GM21390 (cell line): ENCODE results near the gene TYMP.

Experiments used
- ATAC-seq: cut with Tn5 transposase; IDR thresholded peaks from one replicate; pipeline ENCODE4 v1.9.1; 2021; ENCODE audit not compliant: unreplicated experiment

Gene TYMP

DNA sequence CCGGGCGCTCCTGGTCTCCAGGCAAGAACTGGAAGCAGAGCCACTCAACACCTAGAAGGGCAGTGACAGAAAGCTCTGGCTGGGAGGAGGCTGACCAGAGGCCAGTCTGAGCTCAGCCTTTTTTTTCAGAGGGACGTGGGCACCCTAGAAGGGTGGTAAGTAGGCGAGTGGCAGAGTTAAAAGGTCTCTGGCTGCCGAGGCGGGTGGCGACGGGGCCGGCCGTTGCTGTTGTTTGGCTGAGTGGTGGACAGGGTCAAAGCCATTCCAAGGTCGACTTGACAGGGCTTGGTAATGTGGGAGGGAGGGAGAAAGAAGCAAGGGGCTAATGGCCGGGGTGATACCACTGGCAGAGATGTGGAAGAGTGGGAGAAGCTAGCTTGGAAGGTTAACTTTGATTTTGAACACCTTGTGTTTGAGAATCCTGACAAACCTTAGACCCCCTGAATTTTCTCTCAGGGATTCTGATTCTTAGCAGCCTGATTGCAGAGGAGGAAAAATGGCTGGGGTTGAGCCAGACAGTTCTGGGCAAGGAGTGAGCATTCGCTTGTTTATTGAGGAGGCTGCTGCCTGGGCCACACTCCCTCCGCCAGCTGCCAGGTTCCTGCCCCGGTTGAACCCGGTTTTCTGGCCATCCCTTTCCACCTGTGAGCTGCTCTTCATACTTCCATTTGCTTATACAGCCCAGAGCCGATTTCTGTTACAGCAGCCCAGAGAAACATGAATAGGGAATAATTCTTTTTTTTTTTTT lies 33.8 kb upstream of the TYMP start:
- ATAC-seq: no peak

- peak; percentile 74 for ATAC-seq
Observed at GRCh38 chr22:50562523-50563412, 33.0 kb upstream of the TYMP start, which contains the start of gene SYCE3. SYCE3 (minus strand) TSS chr22:50562919; CDS start chr22:50556405, 6,514 bp downstream.

DNA sequence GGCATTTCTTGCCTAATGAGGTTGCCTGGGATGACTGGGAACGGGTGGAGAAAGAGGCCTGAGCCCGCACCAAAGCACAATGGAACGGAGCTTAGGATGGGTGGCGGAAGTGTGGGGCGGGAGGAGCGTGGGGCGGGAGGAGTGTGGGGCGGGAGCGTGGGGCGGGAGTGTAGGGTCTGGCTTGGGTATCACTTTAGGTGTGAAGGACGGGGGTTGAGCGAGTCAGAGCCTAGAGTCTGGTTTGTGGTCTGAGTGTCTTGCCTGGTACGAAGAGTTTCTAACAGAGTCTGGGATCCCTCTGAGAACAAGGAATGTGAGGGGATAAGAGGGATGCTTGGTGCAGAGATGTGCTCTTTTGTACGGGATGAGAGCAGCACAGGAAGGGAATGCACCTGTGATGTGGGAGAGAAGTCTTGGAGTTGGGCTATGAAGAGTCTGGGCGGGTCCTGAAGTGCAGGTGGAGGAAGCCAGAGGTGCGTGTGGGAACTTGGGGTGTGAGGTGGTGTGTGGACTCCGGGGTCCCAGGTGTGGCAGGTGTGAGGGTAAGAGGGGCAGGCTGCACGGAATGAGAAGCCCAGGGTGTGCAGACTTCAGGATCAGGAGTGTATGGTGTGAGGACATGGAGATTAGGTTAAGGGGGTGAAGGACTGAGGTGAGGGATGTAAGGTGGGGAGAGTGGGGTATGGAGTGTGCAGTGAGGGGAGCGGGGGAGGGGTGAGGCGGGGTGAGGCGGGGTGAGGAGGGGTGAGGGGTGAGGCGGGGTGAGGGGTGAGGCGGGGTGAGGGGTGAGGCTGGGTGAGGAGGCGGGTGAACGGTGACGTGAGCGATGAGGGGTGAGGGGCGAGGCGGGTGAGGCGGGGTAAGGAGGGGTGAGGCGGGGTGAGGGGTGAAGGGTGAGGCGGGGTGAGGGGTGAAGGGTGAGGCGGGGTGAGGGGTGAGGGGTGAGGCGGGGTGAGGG lies 31.9 kb upstream of the TYMP start:
- no peak for ATAC-seq

GRCh38 chr22:50560034-50560433 lies 30.2 kb upstream of the TYMP start:
- ATAC-seq: no peak

GRCh38 chr22:50556703-50557102 lies 26.9 kb upstream of the TYMP start:
- ATAC-seq: no peak

DNA sequence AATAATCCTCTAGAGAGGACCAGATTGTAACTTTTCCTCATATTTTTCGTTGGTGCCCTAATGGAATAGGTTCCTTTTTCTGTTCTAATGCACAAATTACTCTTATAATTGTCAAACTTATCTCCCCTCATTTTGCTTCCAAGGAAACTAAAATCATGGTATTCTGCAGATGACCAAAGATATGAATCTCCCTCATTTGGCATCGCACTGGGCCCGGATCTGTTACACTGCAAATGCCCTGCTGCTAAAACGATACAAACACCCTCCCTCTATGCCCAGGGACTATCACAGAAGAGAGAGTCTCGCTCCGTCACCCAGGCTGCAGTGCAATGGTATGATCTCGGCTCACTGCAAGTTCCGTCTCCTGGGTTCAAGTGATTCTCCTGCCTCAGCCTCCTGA lies 23.5 kb upstream of the TYMP start:
- ATAC-seq: no peak

- ATAC-seq: no peak
Observed at GRCh38 chr22:50551160-50551752, 21.4 kb upstream of the TYMP start.

- ATAC-seq: no peak
Observed at GRCh38 chr22:50550395-50550794, 20.6 kb upstream of the TYMP start.

- no peak for ATAC-seq
Observed at GRCh38 chr22:50548921-50549790, 19.3 kb upstream of the TYMP start.

- no peak for ATAC-seq
Observed at GRCh38 chr22:50548040-50548920, 18.5 kb upstream of the TYMP start.

DNA sequence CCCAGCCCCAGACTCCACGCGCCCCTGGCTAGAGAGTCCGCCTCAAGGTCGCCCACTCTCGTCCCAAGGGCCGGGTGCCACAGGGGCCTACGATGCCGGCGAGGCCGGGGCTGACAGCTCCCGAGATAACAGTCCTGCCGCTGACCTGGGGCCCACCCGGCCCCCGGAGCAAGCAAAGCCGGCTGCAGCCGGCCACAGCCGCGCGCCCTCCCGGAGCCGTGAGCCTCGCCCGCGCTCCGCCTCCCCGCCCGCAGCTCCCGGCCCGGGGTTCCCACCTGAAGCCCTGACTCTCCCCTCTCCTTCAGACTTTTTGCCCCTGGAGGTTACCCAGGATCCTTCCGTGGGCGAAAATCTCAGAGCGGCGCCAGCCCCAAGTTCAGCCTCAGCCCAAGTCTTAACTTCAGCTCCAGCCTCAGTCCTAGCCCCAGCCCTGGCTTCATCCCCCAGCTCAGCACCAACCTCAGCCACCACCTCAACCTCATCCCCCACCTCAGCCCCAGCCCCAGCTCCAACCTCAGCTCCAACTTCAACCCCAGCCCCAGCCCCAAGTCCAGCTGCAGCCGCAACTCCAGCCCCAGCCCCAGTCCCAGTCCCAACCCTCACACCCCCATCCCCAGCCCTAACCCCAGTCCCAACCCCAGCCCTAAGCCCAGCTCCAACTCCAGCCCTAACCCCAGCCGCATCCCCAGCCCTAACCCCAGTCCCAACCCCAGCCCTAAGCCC lies 17.6 kb upstream of the TYMP start:
- ATAC-seq: no peak

DNA sequence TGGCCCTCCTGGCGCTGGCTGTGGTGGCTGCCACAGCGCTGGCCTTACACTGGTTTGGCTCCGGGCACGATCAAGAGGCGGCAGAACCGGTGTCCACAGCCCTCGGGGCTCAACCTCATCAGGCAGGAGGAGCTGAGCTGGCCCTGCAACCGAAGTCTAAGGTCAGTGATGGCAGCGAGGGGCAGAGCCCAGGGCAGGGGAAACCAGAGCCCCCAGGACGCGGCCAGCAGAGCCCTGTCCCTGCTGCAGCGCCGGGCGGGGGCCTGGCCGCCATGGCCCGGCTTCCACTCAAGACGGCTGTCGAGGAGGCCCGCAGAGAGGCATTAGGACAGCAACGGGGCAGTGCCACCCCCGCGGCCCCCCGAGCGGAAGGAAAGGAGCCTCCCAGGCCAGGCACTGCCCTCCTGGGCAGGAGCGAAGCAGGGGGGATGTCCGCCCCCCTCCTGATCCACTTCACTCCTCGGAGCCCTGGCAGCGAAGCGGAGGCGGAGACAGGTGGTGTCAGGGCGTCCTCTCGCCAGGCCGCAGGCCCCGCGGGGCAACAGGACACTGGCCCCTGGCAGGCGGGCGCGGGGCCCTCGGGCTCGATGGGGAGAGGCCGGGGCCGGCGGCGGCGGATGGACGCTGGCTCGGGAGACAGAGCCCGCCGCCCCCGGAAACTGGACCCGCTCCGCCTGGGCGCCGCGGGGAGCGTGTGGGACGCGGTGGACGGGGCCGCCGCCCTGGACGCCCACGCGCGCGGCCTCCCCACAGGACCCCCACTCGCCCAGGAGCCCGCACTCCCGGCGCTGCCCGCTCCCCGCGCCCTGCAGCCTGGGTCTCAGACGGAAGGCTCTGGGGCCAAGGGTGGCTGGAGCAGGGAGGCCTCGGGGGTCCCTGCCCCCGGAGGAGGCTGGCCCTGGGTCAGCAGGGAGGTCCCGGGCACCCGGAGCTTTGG lies 16.8 kb upstream of the TYMP start:
- no peak for ATAC-seq

GRCh38 chr22:50545522-50546325 lies 15.9 kb upstream of the TYMP start, which contains the start of gene KLHDC7B:
KLHDC7B (plus strand) TSS chr22:50545899; CDS start chr22:50546244, 345 bp downstream.
- ATAC-seq: no peak

GRCh38 chr22:50544746-50545253 lies 15.0 kb upstream of the TYMP start:
- no peak for ATAC-seq

DNA sequence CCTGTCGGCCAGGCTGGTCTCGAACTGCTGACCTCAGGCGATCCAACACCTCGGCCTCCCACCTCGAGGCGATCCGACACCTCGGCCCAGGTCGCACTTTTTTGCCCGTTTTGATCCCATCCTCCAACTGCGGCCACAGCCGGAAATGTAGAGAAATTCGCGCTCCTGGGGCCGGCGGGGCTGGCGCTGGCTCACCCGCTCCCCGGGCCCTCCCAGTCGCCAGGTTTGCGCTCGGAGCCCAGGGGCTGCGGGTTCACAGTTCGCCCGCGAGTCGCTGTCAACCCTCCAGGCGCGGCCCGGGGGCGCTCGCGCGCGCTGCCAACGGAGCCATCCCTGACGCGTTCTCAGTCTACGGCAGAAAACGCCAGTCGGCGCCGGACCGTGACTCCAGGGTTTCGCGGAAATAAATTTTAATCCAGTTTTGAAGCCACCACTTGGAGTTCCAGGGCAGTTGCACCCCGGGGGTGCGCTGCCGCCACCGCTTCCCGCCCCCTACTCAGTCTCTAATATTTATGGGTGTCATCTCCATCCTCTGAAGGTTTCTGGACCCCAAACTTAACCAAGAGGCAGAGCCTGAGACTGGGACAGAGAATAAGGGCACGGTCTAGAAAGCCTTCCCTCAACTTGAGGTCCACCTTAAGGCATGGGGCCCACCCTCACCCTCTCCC lies 14.4 kb upstream of the TYMP start:
- ATAC-seq: no peak
